ENCODE data around the gene PLOD3.
"Not testable (repeated sequence)": the region's sequence is repeated elsewhere in the genome, so short reads cannot be mapped to it uniquely, and the experiment has no call there.

PLOD3 gene

DNA sequence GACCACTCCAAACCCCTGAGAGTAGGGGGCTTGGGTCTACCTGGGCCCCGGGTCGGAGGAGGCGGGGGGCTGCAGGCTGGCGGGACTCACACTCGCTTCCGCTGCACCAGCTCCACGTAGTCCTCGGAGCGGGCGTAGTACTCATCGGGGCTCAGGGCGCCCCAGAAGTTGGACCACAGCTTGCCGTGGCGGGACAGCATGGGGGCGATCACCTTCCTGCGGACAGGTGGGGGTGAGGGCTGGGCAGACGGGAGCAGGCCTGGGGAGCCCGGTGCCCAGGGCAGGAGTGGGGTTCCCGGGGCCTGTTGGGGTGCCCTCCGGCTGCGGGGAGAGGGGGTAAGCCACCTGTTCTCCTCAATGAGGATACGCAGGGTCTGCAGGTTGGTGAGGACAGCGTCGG is 5.9 kb downstream of the PLOD3 start:
- DNase-seq: no peak

DNA sequence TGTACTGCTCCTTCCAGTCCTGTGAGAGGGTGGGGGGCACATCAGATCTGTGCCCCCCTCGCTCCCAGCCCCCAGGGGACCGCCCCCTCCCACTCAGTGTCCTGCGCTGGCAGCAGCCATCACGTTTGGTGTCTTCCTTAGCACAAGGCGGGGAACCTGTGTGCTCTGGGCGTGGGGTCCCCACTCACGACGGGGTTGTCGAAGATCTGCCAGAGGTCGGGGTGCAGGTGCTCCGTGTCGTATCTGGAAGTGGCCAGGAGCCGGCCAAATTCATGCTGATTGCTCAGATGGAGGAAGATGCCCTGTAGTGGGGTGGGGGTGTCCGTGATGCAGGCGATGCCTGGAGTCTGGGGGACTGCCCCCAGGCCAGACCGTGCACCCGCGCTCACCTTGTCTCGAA is 7.2 kb downstream of the PLOD3 start:
- no peak for DNase-seq

DNA sequence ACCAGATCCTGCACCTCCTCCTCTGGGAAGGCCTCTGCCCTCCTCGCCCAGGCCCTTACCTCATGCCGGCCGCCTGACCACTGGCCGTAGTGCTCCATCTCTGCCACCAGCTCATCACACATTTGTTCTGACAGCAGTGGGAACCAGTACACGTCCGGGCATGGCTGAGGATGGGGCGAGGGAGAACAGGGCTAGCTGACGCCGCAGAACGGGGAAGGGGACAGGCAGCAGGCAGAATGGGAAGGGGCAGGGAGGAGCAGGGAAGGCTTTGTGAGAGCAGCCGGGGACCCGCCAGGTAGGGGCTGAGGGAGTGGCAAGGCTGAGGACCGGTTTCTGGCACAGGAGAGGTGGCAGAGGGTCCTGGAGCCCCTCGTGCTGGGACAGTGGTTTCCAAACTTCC is 8.6 kb downstream of the PLOD3 start:
- no peak for DNase-seq

DNA sequence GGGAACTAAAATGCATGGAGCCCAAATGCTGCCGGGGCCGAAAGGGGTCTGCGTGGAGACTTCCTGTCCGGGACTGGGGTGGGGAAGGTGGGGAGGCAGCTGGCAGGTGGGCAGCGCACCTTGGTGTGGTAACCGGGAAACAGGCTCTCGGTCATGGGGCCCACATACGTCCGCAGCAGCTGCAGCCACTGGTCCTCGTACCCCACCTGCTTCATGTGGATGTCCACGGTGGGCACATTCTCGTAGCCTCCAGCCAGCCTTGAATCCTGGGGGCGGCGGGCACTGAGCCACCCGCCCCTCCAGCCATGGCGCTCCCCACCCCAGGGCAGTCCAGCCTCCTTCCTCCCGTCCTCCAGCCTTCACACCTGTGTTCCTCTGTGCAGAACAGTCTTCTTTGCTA is 9.9 kb downstream of the PLOD3 start:
- no peak for DNase-seq

DNA sequence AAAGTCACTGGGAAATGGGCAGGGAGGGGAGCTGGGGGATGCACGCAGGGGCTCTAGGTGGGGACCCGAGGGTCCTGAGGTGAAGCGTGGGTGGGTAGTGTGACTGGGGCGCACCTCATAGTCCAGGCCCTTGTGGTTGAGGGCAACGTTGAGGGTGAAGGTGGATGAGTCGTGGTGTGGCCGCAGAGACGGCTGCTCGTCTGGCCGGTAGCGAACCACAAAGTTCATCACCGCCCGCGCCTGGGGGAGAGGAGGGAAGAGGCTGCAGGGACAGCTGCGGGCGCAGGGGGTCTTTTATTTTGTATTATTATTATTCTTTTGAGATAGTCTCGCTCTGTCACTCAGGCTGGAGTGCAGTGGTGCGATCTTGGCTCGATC is 10.7 kb downstream of the PLOD3 start:
- no peak for DNase-seq

DNA sequence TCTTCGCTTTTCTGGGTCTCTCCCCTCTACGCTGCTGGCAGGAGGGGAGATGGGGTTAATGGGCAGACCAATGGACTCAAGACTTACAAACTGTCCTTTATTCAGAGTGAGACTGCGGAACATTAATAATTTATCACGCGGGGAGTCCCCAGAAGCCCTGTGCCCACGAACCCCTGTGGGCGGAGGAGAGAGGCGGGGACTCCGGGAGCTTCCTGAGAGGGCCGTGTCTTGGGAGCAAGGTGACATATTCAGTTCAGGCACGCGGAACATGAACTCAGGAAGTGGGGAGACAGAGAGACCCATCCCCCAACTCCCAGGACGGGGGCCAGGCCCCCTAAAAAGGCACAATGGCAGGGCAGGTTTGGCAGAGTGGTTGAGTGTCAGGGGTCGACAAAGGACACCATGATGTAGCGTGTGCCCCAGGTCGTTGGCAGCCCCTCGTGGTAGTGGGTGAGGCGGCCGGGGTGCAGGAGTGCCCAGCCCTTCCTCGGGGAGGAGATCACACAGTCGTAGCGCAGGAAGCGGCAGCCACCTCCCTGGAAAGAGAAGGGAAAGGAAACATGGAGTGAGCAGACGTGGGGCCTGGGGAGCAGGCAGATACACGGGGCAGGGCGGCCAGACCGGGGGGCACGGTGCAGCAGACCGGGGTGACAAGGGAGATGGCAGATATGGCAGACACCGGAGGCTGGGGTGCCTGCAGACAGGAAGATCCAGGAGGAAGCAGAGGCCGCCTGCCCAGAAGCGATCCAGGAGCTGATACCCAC is 11.3 kb downstream of the PLOD3 start:
- no peak for DNase-seq

DNA sequence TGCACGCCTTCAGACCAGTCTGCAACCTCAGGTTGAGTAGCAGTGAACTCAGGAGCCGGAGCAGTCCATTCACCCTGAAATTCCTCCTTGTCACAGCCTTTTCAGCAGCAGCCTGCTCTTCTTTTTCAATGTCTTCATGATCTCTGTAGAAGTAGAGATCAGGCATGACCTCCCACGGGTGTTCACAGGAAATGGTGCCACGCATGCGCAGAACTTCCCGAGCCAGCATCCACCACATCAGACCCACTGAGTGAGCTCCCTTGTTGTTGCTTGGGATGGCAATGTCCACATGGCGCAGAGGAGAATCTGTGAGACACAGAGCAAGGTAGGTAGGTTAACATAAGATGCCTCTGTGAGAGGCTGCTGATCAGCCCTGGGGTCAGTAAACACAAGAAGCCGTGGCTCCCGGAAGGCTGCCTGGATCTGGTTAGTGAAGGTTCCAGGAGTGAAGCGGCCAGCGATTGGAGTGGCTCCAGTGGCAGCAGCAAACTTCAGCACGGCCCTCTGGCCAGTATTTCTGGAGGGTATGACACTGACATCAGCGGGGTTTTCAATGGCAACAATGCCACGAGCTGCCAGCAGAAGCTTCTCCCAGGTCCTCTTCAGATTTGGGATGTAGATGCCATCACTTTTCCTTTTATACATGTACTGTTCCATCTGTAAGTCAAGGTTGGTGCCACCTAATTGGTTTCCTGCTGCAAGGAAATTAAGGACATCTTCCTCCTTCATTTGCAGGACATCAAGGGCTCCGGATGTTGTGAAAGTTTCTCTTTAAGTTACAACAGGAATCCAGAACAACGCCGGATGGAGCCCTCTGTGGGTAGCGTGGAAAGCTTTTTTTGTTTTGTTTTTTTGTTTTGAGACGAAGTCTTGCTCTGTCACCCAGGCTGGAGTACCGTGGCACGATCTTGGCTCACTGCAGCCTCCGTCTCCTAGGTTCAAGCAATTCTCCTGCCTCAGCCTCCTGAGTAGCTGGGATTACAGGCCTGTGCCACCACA is 13.3 kb downstream of the PLOD3 start:
- not testable (repeated sequence) for DNase-seq

DNA sequence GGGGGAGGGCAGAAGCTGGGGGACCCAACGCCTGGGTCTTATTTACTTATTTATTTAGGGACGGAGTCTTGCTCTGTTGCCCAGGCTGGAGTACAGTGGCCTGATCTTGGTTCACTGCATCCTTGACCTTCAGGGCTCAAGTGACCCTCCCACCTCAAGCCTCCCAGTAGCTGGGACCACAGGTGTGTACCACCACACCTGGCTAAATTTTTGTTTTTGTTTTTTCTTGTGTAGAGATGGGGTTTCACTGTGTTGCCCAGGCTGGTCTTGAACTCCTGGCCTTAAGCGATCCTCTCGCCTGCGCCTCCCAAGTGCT is 14.8 kb downstream of the PLOD3 start:
- no peak for DNase-seq

DNA sequence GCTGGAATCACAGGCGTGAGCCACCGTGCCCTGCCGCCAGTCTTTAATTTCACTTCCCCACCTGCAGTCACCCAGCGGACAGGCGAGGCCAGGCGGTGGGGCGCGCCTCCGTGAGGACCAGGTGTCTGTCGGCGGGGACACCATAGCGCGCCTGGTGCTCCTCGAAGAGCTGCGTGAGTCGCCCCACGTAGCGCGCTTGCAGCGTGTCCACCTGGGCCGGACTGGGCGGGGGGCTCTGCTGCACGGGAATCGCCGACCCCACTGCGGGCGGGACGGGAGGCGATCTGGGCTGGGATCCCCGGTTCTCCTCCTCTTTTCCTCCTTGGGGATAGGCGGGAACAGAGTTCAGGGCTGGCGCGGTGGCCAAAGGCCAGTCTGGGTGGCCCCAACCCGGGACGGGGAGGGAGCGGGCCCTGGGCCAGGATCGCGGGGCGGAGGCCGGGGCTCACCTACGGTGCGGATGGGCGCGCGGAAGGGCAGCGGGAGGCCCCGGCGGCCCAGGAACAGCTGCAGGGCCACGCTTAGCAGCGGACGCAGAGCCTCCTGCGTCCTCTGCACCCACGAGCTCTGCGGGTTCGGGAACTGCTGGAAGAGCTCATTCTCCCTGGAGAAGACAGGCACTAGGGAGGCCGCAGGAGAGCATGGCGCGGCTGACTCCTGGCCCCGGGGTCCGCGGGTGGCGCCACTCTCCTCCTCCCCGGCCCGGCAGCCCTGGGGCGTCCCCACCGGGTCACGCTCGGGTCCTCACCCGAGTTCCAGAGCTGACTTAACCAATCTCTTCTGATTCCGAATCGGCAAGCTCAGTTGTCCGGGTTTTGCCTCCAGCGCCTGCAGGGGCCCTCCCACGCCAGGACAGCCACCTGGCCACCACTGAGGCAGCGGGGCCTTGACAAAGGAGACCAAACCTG is 15.4 kb downstream of the PLOD3 start:
- no peak for DNase-seq

DNA sequence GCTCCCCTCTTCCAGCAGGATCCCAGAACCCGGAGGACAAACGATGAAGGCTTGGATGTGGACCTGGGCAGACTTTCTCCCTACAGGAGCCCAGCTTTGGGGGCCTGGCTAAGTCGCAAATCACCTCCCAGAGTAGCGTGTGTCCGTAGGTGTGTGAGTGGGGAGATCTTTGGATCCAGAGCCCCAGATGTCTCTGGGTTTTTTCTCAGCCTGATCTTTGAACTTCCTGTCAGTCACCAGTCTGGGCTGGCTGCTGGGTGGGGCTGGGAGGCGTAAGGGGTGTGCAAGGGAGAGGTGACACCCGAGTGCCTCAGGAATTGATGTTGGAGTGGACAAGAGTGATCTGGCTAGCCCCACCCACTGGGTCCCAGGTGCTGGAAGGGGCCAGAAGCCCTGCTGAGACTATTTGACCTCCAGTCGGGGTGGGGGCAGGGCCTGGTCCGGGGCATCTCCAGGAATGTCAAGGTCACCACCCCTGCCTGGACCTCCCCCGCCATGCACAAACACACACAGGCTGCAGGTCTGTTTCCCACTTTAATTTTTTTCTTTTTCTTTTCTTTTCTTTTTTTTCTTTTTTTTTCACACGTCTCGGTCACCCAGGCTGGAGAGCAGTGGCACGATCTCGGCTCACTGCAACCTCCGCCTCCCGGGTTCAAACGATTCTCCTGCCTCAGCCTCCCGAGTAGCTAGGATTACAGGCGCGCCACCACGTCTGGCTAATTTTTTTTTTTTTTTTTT is 16.4 kb downstream of the PLOD3 start, which contains the start of gene MOGAT3:
TSS of gene MOGAT3 (minus strand) at position 175 of the 738 bp plus-strand sequence. CDS start 182 bp downstream, outside the sequence.
- DNase-seq: no peak

DNA sequence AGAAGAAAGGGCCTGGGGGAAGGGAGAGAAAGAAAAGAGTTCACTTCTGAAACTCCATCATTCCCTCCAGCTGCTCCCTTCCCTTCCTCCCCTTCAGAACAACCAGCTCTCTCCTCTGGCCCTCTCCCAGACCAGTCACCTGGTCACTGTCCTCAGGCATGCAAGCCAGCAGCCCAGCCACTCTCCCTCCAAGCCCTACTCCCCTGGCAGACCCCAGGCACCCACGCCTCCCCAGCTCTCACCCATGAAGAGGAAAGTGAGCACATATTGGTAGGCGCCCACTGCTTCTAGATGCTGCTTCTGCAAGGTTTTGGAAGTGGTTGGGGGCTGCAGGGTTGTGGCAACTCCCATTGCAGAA is 16.9 kb downstream of the PLOD3 start:
- no peak for DNase-seq

DNA sequence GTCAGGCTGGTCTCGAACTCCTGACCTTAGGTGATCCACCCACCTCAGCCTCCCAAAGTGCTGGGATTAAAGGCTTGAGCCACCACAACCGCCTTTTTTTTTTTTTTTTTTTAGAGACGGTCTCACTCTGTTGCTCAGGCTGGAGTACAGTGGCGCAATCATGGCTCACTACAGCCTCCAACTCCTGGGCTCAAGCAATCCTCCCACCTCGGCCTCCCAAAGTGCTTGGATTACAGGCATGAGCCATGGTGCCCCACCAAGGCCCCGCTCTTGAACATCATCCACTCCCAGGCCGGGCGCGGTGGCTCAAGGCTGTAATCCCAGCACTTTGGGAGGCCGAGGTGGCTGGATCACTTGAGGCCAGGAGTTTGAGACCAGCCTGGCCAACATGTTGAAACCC is 17.9 kb downstream of the PLOD3 start:
- not testable (repeated sequence) for DNase-seq

DNA sequence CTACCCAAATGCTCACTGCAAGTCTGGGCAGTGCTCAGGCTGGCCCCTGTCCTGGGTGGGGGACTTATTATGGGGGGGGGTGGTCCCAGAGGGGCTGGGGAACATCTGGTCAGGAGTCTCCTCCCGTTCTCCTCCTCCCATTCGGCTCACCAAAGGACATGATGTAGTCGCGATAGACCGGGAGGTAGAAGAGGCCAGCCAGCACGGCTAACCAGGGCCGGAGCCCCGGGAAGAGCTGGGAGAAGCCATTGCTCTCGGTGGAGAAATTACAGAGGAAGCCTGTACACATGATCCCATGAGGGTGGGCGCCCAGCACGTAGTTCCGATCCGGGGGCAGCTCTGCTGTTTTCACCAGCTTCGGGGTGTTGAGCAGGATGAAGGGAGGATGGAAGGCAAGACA is 18.9 kb downstream of the PLOD3 start:
- no peak for DNase-seq

DNA sequence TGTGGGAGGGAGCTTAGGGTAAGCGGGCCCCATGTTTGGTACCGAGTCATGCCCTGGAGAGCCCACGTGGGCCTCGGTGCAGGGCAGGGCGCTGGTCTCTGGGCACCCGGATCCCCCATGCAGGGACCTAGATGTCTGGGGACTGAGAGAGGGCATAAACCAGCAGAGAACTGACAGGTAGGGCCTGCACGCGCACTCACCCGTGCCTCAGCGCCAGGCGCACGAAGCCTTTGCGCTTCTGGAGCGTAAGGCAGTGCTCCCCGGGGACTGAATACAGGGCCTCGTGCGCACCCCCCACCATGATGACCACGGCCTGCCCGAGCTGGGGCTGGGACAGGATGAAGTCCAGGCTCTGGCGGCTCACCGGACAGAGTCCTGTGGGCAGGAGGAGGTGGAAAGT is 19.4 kb downstream of the PLOD3 start:
- no peak for DNase-seq

DNA sequence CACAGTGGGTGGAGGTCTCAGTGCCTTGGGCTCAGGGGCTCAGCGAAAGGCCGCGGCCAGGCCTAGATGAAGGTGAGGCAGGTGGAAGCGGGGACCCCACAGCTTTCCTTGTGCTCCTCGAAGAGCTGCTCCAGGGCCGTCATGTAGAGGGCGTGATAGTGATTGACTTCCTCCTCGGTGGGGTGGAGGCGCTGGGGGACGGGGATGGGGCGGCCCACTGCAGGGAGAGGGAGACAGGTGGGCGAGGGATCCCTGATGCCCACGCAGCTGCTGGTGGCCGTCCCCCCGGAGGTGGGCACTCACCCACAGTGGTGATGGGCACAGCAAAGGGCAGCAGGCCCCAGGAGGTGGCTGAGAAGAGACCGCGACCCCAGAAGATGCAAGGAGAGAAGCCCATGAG is 21.5 kb downstream of the PLOD3 start:
- DNase-seq: no peak

DNA sequence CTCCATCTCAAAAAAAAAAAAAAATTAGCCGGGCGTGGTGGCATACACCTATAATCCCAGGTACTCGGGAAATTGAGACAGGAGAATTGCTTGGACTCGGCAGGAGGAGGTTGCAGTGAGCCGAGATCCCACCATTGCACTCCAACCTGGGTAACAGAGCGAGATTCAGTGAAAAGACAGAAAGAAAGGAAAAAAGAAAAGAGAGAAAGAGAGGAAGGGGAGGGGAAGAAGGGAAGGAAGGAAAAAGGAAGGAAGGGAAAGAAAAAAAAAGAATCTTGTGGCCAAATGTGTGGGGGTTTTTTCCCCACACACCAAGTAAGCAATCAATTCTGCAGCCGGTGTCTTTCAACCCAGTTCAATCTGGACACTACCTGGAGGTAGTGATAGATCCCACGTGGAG is 28.3 kb downstream of the PLOD3 start:
- DNase-seq: no peak

DNA sequence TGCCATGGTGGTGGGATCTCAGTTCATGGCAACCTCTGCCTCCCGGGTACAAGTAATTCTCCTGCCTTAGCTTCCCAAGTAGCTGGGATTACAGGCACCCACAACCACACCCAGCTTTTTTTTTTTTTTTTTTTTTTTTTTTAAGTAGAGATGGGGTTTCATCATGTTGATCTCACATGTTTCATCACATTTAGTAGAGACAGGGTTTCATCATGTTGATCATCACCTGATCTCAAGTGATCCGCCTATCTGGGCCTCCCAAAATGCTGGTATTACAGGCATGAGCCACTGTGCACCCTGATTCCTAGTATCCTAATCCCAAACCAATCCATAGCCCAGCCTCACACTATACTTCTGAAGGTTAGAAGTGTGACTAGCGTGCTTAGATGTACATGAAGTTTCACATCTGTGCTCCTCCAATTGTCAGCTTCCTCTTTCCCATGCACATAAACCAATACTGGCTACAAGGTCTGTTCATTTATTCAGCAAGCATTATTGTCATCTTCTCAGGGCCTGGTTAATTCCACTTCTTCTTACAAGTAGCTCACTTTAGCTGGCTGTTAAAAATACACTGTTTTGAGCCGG is 30.4 kb downstream of the PLOD3 start:
- DNase-seq: no peak

DNA sequence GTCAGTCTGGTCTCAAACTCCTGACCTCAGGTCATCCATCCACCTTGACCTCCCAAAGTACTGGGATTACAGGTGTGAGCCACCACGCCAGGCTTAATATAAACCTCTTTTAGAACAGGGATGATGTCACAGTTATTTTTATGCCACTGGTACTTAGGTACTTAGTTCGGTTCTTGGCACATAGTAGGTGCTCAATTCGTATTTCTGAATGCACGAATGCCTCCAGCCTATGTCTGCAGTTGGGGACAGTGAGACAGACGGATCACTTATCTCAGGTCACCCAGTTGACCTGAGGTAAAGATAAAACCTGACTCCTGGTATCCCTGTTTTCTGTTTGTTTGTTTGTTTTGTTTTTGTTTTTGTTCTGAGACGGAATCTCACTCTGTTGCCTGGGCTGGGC is 31.2 kb downstream of the PLOD3 start:
- no peak for DNase-seq

DNA sequence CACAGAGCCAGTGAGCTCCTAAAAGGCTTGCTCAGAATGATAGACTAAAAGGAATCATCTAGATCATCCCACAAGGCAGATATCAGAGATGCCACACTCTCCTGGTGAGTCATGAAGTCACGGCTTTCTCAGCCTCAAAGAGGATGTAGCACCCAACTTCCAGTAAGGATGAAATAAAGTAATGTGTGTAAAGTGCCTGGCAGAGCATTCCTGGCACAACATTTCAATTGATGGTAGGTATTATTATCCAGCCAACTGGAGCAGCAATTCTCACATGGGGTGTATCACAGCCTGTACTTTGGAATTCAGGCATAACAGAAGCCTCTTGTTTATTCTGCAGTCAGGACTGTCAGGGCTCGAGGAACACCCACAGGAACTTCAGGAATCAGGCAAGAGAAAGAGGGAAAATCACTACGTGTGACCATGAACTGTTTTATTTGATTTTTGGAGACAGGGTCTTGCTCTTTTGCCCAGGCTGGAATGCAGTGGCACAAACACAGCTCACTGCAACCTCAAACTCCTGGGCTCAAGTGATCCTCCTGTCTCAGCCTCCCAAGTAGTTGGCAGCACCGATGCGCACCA is 32.0 kb downstream of the PLOD3 start:
- DNase-seq: no peak

DNA sequence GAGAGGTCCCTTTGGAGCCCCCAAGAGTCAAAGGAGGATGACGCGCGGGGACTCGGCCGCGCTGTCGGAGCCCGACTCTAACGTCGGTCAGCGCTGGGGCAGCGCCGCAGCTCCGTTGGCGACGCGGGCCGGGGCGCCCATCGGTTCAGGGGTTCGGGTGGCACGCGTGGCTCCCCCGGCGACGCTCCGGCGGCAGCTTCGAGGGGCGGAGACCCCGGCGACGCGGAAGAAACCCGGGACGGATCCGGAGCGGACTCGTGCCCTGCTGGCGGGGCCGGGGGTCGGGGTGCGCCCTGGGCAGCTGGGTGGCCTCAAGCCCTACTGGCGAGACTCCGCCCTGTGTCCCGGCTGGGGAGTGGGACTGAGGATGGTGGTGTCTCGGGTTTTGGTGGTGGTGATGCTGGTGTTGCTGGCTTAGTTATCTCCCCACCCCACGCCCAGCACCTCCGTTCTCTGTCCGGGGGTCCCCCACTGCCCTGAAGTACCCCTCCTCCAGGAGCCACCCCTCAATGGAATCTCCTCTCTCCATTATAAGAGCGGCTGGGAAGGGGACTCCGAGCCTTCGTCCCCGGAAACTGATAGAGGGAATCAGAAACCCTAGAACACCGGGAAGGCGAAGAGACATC is 37.1 kb downstream of the PLOD3 start, which contains the start of gene NAT16:
TSS of gene NAT16 (minus strand) at position 164 of the 626 bp plus-strand sequence. CDS start 5,486 bp downstream, outside the sequence.
- DNase-seq: no peak

DNA sequence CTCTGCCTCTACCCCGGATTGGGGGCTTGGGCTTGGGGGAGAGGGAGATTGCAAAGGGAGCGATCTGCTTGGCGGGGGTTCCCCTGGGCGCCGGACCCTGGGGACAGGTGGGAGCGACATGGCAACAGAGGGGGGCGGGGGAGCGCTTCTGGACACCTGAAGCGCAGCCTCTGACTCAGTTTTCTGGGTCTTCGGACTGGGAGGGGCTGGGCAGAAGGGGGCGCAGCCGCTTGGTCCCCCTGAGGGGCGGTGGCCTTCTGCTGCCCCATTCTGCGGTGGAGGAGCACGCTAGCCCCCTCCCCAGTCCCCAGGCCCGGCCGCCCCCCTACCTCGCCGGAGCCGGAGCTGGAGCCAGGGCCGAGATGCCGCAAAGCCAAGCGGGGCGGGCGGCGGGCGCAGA is 37.7 kb downstream of the PLOD3 start:
- DNase-seq: no peak
